ENCODE measurements around the gene PRPF40B.

The PRPF40B gene

DNA sequence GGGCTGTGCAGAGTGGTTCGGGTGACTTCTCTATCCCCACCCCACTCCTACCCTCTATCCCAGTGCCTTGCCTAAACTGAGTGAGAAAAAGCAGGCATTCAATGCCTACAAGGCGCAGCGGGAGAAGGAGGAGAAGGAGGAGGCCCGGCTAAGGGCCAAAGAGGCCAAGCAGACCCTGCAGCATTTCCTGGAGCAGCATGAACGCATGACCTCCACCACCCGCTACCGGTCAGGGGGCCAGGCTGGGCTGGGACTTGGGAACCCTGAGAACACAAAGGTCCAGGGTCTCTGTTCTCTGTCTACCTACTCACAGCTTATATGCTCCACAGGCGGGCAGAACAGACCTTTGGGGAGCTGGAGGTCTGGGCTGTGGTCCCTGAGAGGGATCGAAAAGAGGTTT lies 11.7 kb downstream of the PRPF40B start:
- no CpG with 5 or more reads among the region's 9 CpGs for WGBS (ENCODE audit: extremely low coverage, insufficient coverage, insufficient read length)
- Histone ChIP-seq H3K79me2 (ENCODE audit: control insufficient read depth, insufficient read depth, low read length, poor library complexity) (no peaks in the 10 kb centered on the region), H2BK5ac (ENCODE audit: low read depth, low read length, poor library complexity) (no peak overlapping the region), H3K4me2 (ENCODE audit: low read length) (no peak overlapping the region), H4K91ac (ENCODE audit: low read depth, low read length) (no peak overlapping the region), H4K12ac (ENCODE audit: low read depth, low read length) (no peak overlapping the region), H2BK120ac (ENCODE audit: insufficient read depth, low read length, poor library complexity) (no peak overlapping the region), H3K4me1 (ENCODE audit: control insufficient read depth in 1 of 2, insufficient read depth in 2 of 2, low read length in 2 of 2) (peaks cover 0 to 3% of the 10 kb centered on the region in 2 experiments), H3K27ac (ENCODE audit: low read depth, low read length) (no peak overlapping the region), H3K9me3 (ENCODE audit: insufficient read depth, low read depth, low read length) (no peaks in the 10 kb centered on the region), H4K8ac (ENCODE audit: low read depth, low read length) (no peak overlapping the region), H2BK12ac (ENCODE audit: low read length) (no peak overlapping the region), H3K18ac (ENCODE audit: low read length) (no peak overlapping the region), H3K4ac (ENCODE audit: low read depth, low read length) (no peak overlapping the region), H3K36me3 (ENCODE audit: control insufficient read depth in 1 of 2, insufficient read depth in 2 of 2, low read length in 2 of 2) (peaks cover 0 to 4% of the 10 kb centered on the region in 2 experiments), H2AFZ (ENCODE audit: insufficient read depth, low read length, poor library complexity) (no peak overlapping the region), H3K79me1 (ENCODE audit: low read length) (no peaks in the 10 kb centered on the region), H3K4me3 (ENCODE audit: low read depth, low read length) (no peak overlapping the region), H3K23ac (ENCODE audit: low read length) (no peak overlapping the region), H3K27me3 (ENCODE audit: insufficient read depth, low read length) (no peaks in the 10 kb centered on the region), H3K9ac (ENCODE audit: low read length) (no peak overlapping the region), H2AK5ac (ENCODE audit: low read length) (no peak overlapping the region), H3K14ac (ENCODE audit: low read length) (no peak overlapping the region)
- no peak for DNase-seq

DNA sequence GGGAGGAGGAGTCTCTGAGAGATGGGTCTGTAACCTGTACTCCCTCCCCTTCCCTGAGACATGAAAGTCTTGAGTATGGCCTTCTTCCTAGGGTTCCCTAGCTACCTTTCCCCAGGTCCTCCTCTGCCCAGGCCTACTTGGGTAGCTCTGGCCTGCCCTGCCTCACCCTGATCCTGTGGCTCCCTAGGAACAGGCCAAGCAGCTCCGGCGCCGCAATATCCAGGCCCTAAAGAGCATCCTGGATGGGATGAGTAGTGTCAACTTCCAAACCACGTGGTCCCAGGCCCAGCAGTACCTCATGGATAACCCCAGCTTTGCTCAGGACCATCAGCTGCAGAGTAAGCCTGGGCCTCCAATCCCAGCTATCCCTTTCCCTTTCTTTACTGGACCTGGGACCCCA lies 12.3 kb downstream of the PRPF40B start:
- Histone ChIP-seq H2AFZ (ENCODE audit: insufficient read depth, low read length, poor library complexity) (no peak overlapping the region), H3K27me3 (ENCODE audit: insufficient read depth, low read length) (no peaks in the 10 kb centered on the region), H3K79me2 (ENCODE audit: control insufficient read depth, insufficient read depth, low read length, poor library complexity) (no peaks in the 10 kb centered on the region), H4K8ac (ENCODE audit: low read depth, low read length) (no peak overlapping the region), H3K27ac (ENCODE audit: low read depth, low read length) (no peak overlapping the region), H3K79me1 (ENCODE audit: low read length) (no peaks in the 10 kb centered on the region), H3K14ac (ENCODE audit: low read length) (no peak overlapping the region), H3K4me3 (ENCODE audit: low read depth, low read length) (no peak overlapping the region), H3K4me1 (ENCODE audit: control insufficient read depth in 1 of 2, insufficient read depth in 2 of 2, low read length in 2 of 2) (peaks cover 0 to 3% of the 10 kb centered on the region in 2 experiments), H2BK5ac (ENCODE audit: low read depth, low read length, poor library complexity) (no peak overlapping the region), H4K91ac (ENCODE audit: low read depth, low read length) (no peak overlapping the region), H3K23ac (ENCODE audit: low read length) (no peak overlapping the region), H3K4me2 (ENCODE audit: low read length) (no peak overlapping the region), H3K9ac (ENCODE audit: low read length) (no peak overlapping the region), H3K4ac (ENCODE audit: low read depth, low read length) (no peak overlapping the region), H3K18ac (ENCODE audit: low read length) (no peak overlapping the region), H4K12ac (ENCODE audit: low read depth, low read length) (no peak overlapping the region), H2BK120ac (ENCODE audit: insufficient read depth, low read length, poor library complexity) (no peak overlapping the region), H2BK12ac (ENCODE audit: low read length) (no peak overlapping the region), H3K9me3 (ENCODE audit: insufficient read depth, low read depth, low read length) (no peaks in the 10 kb centered on the region), H2AK5ac (ENCODE audit: low read length) (no peak overlapping the region), H3K36me3 (ENCODE audit: control insufficient read depth in 1 of 2, insufficient read depth in 2 of 2, low read length in 2 of 2) (peaks cover 0 to 4% of the 10 kb centered on the region in 2 experiments)
- WGBS (ENCODE audit: extremely low coverage, insufficient coverage, insufficient read length): no CpG with 5 or more reads among the region's 4 CpGs
- DNase-seq: no peak

- no peaks in the 10 kb centered on the region for H3K79me1 ChIP-seq (ENCODE audit: low read length)
- H3K27me3 ChIP-seq (ENCODE audit: insufficient read depth, low read length): no peaks in the 10 kb centered on the region
- H3K4me1 ChIP-seq (ENCODE audit: control insufficient read depth in 1 of 2, insufficient read depth in 2 of 2, low read length in 2 of 2): peaks cover 0 to 4% of the 10 kb centered on the region in 2 experiments
- no peak overlapping the region for H3K4me3 ChIP-seq (ENCODE audit: low read depth, low read length)
- H2BK120ac ChIP-seq (ENCODE audit: insufficient read depth, low read length, poor library complexity): no peak overlapping the region
- H3K4ac ChIP-seq (ENCODE audit: low read depth, low read length): no peak overlapping the region
- H3K18ac ChIP-seq (ENCODE audit: low read length): no peak overlapping the region
- H3K4me2 ChIP-seq (ENCODE audit: low read length): no peak overlapping the region
- H3K14ac ChIP-seq (ENCODE audit: low read length): no peak overlapping the region
- no peak overlapping the region for H3K9ac ChIP-seq (ENCODE audit: low read length)
- H3K36me3 ChIP-seq (ENCODE audit: control insufficient read depth in 1 of 2, insufficient read depth in 2 of 2, low read length in 2 of 2): peaks cover 0 to 4% of the 10 kb centered on the region in 2 experiments
- no peak overlapping the region for H3K23ac ChIP-seq (ENCODE audit: low read length)
- no peak overlapping the region for H3K27ac ChIP-seq (ENCODE audit: low read depth, low read length)
- H3K79me2 ChIP-seq (ENCODE audit: control insufficient read depth, insufficient read depth, low read length, poor library complexity): no peaks in the 10 kb centered on the region
- WGBS (ENCODE audit: extremely low coverage, insufficient coverage, insufficient read length): no CpG with 5 or more reads among the region's 13 CpGs
- H4K12ac ChIP-seq (ENCODE audit: low read depth, low read length): no peak overlapping the region
- no peak overlapping the region for H4K8ac ChIP-seq (ENCODE audit: low read depth, low read length)
- no peak for DNase-seq
- no peak overlapping the region for H2BK5ac ChIP-seq (ENCODE audit: low read depth, low read length, poor library complexity)
- H2AFZ ChIP-seq (ENCODE audit: insufficient read depth, low read length, poor library complexity): no peak overlapping the region
- H3K9me3 ChIP-seq (ENCODE audit: insufficient read depth, low read depth, low read length): no peaks in the 10 kb centered on the region
- H4K91ac ChIP-seq (ENCODE audit: low read depth, low read length): no peak overlapping the region
- no peak overlapping the region for H2BK12ac ChIP-seq (ENCODE audit: low read length)
- H2AK5ac ChIP-seq (ENCODE audit: low read length): no peak overlapping the region
Observed at GRCh38 chr12:49636574-49636973, 13.2 kb downstream of the PRPF40B start.

DNA sequence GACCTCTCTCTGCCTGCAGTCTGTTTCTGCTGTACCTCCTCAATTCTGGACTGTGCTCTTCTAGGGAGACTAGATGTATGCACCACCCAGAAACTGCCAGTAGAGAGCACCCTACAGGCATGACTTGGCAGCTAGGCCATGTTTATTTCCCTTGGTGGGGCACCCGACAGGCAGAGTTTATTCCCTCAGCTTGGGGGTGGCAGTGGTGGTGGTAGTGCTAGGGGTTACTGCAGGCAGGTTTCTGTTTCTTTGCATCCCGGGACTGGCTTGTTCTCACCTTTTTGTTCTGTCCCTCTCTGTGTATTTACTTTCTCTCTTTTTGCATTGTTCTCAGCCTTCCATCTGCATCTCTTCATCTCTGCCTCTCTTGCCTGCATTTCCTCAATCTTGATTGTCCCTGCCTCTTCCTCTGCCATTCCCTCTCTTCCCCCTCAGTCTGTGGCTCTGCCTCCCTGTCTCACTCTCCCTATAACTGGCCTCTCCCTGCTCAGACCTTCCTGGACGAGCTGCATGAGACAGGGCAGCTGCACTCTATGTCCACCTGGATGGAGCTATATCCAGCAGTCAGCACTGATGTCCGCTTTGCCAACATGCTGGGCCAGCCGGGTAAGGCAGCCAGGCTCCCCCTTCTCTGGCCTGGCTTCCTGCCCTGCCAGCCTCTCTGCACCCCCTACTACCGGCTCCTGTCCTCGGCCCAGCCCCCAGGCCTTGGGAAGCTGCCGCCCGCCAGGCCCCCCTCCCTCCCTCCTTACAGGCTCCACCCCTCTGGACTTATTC lies 13.8 kb downstream of the PRPF40B start:
- no CpG with 5 or more reads among the region's 9 CpGs for WGBS (ENCODE audit: extremely low coverage, insufficient coverage, insufficient read length)
- no peak overlapping the region for H3K27ac ChIP-seq (ENCODE audit: low read depth, low read length)
- peaks cover 6 to 10% of the 10 kb centered on the region in 2 experiments for H3K4me1 ChIP-seq (ENCODE audit: control insufficient read depth in 1 of 2, insufficient read depth in 2 of 2, low read length in 2 of 2)

More for the DNA sequence above, 13.8 kb downstream of the PRPF40B start:
- Histone ChIP-seq H2AFZ (ENCODE audit: insufficient read depth, low read length, poor library complexity) (no peak overlapping the region), H3K79me2 (ENCODE audit: control insufficient read depth, insufficient read depth, low read length, poor library complexity) (peaks cover 2% of the 10 kb centered on the region), H3K4ac (ENCODE audit: low read depth, low read length) (no peak overlapping the region), H3K23ac (ENCODE audit: low read length) (no peak overlapping the region), H3K79me1 (ENCODE audit: low read length) (peaks cover 2% of the 10 kb centered on the region), H3K27me3 (ENCODE audit: insufficient read depth, low read length) (no peaks in the 10 kb centered on the region), H2BK120ac (ENCODE audit: insufficient read depth, low read length, poor library complexity) (no peak overlapping the region), H3K4me3 (ENCODE audit: low read depth, low read length) (no peak overlapping the region), H3K18ac (ENCODE audit: low read length) (no peak overlapping the region), H4K8ac (ENCODE audit: low read depth, low read length) (no peak overlapping the region), H3K9me3 (ENCODE audit: insufficient read depth, low read depth, low read length) (no peaks in the 10 kb centered on the region), H3K14ac (ENCODE audit: low read length) (no peak overlapping the region), H3K36me3 (ENCODE audit: control insufficient read depth in 1 of 2, insufficient read depth in 2 of 2, low read length in 2 of 2) (peaks cover 0 to 6% of the 10 kb centered on the region in 2 experiments), H2BK12ac (ENCODE audit: low read length) (no peak overlapping the region), H4K91ac (ENCODE audit: low read depth, low read length) (no peak overlapping the region), H3K9ac (ENCODE audit: low read length) (no peak overlapping the region), H2AK5ac (ENCODE audit: low read length) (no peak overlapping the region), H2BK5ac (ENCODE audit: low read depth, low read length, poor library complexity) (no peak overlapping the region), H4K12ac (ENCODE audit: low read depth, low read length) (no peak overlapping the region), H3K4me2 (ENCODE audit: low read length) (no peak overlapping the region)
- peak; percentile 9 to 56 for DNase-seq
